Tibial artery (tissue), 4 donors: ENCODE measurements around the gene ZBTB7C.

ENCODE experiments used
- DNase-seq, 2 donors: peaks; one replicate each; pipeline ENCODE4 v3.0.0-alpha.2; 2019
- H3K27ac ChIP-seq, 2 donors: fragments of 200-600 bp; sonication (generic) in 1 of 2; 1 replicate in 1 of 2; 2 replicates in 1 of 2; pipeline ENCODE4 v1.5.1; 2018 to 2019; ENCODE audit warnings: mild to moderate bottlenecking in 1 of 2
- H3K27me3 ChIP-seq, 2 donors: fragments of 200-600 bp; sonication (generic) in 1 of 2; one replicate each; pipeline versions ENCODE4 v1.5.1 to v1.6.0; 2016 to 2019
- H3K36me3 ChIP-seq, 3 donors: fragments of 200-600 bp; sonication (generic) in 2 of 3; one replicate each; pipeline ENCODE4 v1.5.1; 2016 to 2019; ENCODE audit warnings: mild to moderate bottlenecking in 2 of 3
- H3K4me1 ChIP-seq, 4 donors: fragments of 200-600 bp; sonication (generic) in 2 of 4; 1 replicate in 3 of 4; 2 replicates in 1 of 4; pipeline ENCODE4 v1.5.1; 2016 to 2019
- H3K4me3 ChIP-seq, 2 donors: fragments of 200-600 bp; sonication (generic) in 1 of 2; 1 replicate in 1 of 2; 2 replicates in 1 of 2; pipeline ENCODE4 v1.5.1; 2018 to 2019; ENCODE audit warnings: mild to moderate bottlenecking in 2 of 2
- H3K9me3 ChIP-seq, 3 donors: fragments of 200-600 bp; sonication (generic) in 1 of 3; one replicate each; pipeline ENCODE4 v1.5.1; 2016 to 2019
- CTCF ChIP-seq, 2 experiments: fragments of 200-600 bp in 1 of 2; fragments of 450-650 bp in 1 of 2; IDR thresholded peaks; one replicate each; pipeline ENCODE4 v1.5.1; 2017 to 2019; ENCODE audit warnings: antibody characterized with exemption in 2 of 2, mild to moderate bottlenecking in 1 of 2, moderate library complexity in 1 of 2
- intact Hi-C: fragments of 100-400 bp; cut with DNase I; formaldehyde crosslinking; loops from one replicate; pipeline ENCODE4 v1.15.0; 2023; ENCODE audit warnings: low total_unique reads

The ZBTB7C gene

GRCh38 chr18:48371854-48372602 lies 37.2 kb downstream of the ZBTB7C start:
- Histone ChIP-seq H3K27ac (no peak overlapping the region), H3K36me3 (no peaks in the 10 kb centered on the region), H3K27me3 (no peaks in the 10 kb centered on the region), H3K4me3 (no peak overlapping the region), H3K4me1 (peaks cover 0 to 12% (median 8%) of the 10 kb centered on the region in 4 donors), H3K9me3 (no peaks in the 10 kb centered on the region)
- no peak for TF ChIP-seq CTCF (IDR thresholded peaks at IDR 0.05)
- intact Hi-C loops, result no loop called here
- DNase-seq, result no peak

GRCh38 chr18:48367557-48367956 lies 41.6 kb downstream of the ZBTB7C start:
- H3K4me1 ChIP-seq, result peaks cover 0 to 10% (median 0%) of the 10 kb centered on the region in 4 donors
- H3K27ac ChIP-seq, result no peak overlapping the region
- no peaks in the 10 kb centered on the region for H3K27me3 ChIP-seq
- intact Hi-C loops, result no loop called here
- no peaks in the 10 kb centered on the region for H3K36me3 ChIP-seq
- H3K9me3 ChIP-seq, result no peaks in the 10 kb centered on the region
- no peak for TF ChIP-seq CTCF (IDR thresholded peaks at IDR 0.05)
- no peak overlapping the region for H3K4me3 ChIP-seq
- DNase-seq, result no peak

GRCh38 chr18:48365965-48366364 lies 43.2 kb downstream of the ZBTB7C start:
- Histone ChIP-seq H3K4me1 (peaks cover 0 to 6% (median 0%) of the 10 kb centered on the region in 4 donors), H3K27ac (no peak overlapping the region), H3K9me3 (no peaks in the 10 kb centered on the region), H3K27me3 (no peaks in the 10 kb centered on the region), H3K4me3 (no peak overlapping the region), H3K36me3 (no peaks in the 10 kb centered on the region)
- TF ChIP-seq CTCF (IDR thresholded peaks at IDR 0.05), result no peak
- intact Hi-C loops, result no loop called here
- DNase-seq, result no peak

GRCh38 chr18:48364146-48364545 lies 45.0 kb downstream of the ZBTB7C start:
- no peaks in the 10 kb centered on the region for H3K9me3 ChIP-seq
- DNase-seq, result no peak
- peaks cover 0 to 6% (median 0%) of the 10 kb centered on the region in 4 donors for H3K4me1 ChIP-seq
- intact Hi-C loops, result no loop called here
- H3K27ac ChIP-seq, result no peak overlapping the region
- no peaks in the 10 kb centered on the region for H3K36me3 ChIP-seq
- H3K4me3 ChIP-seq, result no peak overlapping the region
- no peak for TF ChIP-seq CTCF (IDR thresholded peaks at IDR 0.05)
- H3K27me3 ChIP-seq, result no peaks in the 10 kb centered on the region

GRCh38 chr18:48363175-48363574 lies 46.0 kb downstream of the ZBTB7C start:
- no peak for TF ChIP-seq CTCF (IDR thresholded peaks at IDR 0.05)
- H3K36me3 ChIP-seq, result no peaks in the 10 kb centered on the region
- H3K4me3 ChIP-seq, result no peak overlapping the region
- no peaks in the 10 kb centered on the region for H3K9me3 ChIP-seq
- intact Hi-C loops, result no loop called here
- H3K27me3 ChIP-seq, result no peaks in the 10 kb centered on the region
- no peak overlapping the region for H3K27ac ChIP-seq
- peaks cover 0 to 6% (median 0%) of the 10 kb centered on the region in 4 donors for H3K4me1 ChIP-seq
- no peak for DNase-seq
